ENCODE results near the gene EPB41L4B.

- TF ChIP-seq MXI1 (conservative IDR thresholded peaks at IDR 0.05; ENCODE audit: poor library complexity, severe bottlenecking) (no peak), REST (IDR thresholded peaks at IDR 0.05; ENCODE audit: borderline replicate concordance) (no peak), EZH2 (IDR thresholded peaks at IDR 0.05; ENCODE audit: borderline replicate concordance, insufficient read depth, low read length, poor library complexity, severe bottlenecking) (no peak)
These were observed 10.4 kb downstream of the EPB41L4B start for GRCh38 chr9:109310486-109310901.

Data from neural cell (in vitro differentiated cells).